Raji (cell line): ENCODE measurements around the gene LRRC42.

ENCODE experiments used
- POLR2A ChIP-seq: IDR thresholded peaks from 2 replicates; pipeline ENCODE4 v1.6.1; 2011; ENCODE audit warnings: low read depth, low read length, control low read depth; ENCODE audit not compliant: insufficient read depth

The LRRC42 gene

DNA sequence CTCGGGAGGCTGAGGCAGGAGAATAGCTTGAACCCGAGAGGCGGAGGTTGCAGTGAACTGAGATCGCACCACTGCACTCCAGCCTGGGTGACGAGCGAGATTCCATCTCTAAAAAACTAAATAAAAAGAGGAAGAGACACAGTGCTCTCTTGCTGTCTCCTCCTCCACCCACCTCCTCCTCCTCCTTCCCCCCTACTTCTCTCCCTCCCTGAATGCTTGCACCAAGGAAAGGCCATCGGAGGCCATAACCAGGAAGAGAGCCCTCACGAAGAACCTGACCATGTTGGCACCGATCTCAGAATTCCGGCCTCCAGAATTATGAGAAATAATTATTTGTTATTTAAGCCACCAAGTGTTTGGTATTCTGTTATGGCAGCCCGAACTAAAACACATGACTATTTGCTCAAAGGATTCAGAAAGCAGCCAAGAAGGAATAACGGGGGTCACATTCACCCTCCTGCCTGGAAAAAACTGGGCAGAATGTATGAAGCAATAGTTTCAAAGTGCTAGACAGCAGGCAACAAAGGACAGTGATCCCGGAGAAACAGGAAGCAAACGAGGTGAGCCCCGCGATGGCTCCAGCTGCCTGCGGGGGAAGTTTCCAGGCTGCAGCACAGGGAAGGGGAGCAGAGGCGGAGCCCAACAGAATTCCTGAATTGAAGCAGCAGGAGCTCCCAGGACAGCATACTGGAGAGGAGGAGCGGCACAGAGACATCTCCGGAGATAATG lies 36.0 kb downstream of the LRRC42 start:
- TF ChIP-seq POLR2A: no peak

DNA sequence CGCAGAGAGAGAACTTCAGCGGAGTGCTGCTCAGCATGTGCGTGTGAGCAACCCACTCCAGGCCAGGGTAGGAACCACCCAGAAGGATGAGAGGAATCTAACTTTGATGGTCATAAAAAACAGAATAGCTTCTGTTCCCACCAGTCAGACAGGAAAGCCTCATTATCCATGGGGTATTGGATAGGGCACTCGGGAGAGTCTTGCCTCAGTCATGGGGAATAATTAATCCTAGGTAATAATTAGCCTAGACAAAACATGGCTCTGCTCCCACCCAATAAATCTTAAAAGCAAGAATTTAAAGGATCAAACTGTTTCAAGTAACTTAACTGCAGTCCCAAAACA lies 36.6 kb downstream of the LRRC42 start:
- no peak for TF ChIP-seq POLR2A

DNA sequence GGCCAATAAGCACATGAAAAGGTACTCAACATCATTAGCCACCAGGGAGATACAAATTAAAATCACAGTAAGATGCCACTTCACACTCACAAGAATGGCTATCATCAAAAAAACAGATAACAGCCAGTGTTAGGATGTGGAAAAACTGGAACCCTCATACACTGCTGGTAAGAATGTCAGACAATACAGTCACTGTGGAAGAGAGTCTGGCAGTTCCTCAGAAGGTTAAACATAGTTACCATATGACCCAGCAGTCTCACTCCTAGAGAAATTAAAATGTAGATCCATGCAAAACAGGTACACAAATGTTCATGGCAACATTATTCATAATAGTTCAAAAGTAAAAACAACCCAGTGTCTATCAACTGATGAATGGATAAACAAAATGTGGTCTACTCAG lies 38.6 kb downstream of the LRRC42 start:
- TF ChIP-seq POLR2A: no peak

GRCh38 chr1:53986458-53986857 lies 40.3 kb downstream of the LRRC42 start:
- TF ChIP-seq POLR2A: no peak

DNA sequence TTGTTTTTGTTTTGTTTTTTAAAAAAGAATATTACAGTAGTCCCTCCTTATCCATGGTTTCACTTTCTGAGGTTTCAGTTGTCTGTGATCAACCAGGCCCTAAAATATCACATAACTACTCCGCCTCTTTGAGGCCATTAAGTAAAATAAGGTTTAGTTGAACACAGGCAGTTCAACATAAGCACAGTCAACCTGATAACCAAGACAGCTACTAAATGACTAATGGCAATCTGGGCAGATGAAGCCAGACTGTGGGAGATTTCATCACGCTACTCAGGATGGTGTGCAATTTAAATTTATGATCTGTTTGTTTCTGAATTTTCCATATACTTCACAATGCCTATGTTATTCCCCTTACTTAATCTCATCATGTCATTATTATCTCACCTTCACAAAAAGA lies 41.7 kb downstream of the LRRC42 start:
- no peak for TF ChIP-seq POLR2A

DNA sequence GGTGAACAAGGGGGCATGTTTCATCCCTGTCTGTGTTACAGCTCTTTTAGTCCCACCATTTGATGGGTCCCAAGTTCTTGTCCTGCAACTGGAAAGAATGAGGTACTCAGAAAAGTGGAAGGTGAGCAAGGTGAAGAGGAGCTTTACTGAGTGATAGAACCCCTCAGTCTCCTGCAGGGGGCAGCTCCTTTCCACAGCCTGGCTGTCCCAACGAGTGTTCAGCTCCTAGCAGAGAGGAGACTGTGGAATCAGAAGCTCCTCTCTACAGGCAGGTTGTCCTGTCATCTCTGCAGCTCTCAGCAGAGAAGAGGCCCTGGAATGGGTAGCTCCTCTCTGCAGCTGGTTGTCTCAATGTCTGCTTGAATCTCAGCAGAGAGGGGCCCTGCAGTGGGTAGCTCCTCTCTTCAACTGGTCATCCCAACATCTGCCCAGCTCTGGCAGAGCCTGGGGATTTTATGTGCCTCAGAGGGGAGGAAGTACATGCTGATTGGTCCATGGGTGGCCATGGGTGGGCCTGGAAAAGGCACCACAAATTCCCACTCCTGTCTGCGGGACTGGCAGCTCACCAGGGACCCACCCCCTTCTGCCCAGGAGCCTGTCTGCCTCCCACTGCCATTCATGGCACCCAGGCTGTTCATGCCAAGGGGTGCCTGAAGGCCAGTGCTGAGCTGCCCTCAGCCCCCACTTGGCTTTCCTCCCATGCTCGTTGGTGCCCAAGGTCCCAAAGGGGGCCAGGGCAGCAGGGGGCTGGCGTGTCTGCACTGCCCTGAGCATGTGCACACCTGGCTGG lies 46.1 kb downstream of the LRRC42 start:
- TF ChIP-seq POLR2A: no peak

GRCh38 chr1:53995683-53996082 lies 49.5 kb downstream of the LRRC42 start:
- no peak for TF ChIP-seq POLR2A

- no peak for TF ChIP-seq POLR2A
These were observed 52.1 kb downstream of the LRRC42 start for GRCh38 chr1:53998223-53998622.

- TF ChIP-seq POLR2A: no peak
These were observed 53.8 kb downstream of the LRRC42 start for GRCh38 chr1:53999920-54000319.

DNA sequence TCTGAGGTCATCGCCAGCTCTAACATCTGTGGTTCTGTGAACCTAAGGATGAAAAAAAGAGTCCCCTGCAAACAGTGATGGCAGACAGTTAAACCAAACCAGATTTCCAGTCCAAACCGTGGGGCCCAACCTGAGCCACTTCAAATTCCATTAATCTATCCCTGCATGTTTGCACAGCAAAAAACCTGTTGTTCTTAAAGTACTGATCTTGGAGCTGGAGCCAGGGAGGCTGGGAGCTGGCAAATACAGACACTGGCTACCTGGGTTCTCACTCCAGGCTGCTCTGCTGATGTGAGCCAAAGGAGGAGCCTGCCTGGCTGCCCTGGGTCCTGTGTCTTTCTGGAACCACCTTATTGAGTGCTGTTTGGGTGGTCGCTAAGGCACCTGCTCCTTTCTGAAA lies 55.4 kb downstream of the LRRC42 start:
- no peak for TF ChIP-seq POLR2A

DNA sequence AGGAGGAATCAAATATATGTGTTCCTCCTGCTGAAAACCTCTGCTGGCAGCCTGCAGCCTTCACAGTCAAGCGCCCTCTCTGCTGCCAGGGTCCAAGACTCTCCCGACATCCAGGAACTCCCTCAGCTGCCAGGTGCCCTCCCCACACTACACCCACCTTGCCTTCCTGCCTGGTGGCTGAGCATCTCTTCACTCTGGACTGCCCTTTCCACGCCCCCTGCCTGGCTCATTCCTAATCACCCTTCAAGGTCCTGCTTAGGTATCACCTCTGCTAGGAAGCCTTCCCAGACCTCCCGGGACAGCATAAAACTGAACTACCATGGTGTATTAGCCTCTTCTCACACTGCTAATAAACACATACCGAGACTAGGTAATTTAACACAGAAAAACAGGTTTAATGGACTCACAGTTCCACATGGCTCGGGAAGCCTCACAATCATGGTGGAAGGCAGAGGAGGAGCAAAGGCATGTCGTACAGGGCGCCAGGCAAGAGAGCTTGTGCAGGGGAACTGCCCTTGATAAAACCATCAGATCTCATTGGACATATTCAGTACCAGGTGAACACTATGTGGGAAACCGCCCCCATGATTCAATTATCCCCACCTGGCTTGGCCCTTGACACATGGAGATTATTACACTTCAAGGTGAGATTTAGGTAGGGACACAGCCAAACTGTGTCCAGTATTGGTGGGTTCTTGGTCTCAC lies 56.5 kb downstream of the LRRC42 start:
- TF ChIP-seq POLR2A: no peak

GRCh38 chr1:54003249-54003646 lies 57.1 kb downstream of the LRRC42 start:
- TF ChIP-seq POLR2A: no peak

DNA sequence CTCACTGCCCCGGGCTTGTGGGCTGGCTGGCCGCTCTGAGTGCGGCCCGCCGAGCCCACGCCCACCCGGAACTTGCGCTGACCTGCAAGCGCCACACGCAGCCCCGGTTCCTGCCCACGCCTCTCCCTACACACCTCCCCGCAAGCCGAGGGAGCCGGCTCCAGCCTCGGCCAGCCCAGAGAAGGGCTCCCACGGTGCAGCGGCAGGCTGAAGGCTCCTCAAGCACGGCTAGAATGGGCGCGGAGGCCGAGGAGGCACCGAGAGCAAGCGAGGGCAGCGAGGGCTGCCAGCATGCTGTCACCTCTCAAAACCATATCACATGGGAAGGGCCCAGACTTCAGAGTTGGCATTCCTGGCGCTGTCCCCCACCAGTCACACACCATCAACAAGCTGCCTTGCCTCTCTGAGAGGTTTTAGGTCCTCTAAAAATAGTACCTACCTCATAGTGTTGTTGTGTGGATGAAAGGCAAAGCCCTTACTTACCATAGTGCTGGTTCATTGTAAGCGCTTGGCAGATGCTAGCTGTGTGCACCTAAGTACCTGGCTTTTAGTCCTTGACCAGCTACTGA lies 58.4 kb downstream of the LRRC42 start:
- TF ChIP-seq POLR2A: no peak

- TF ChIP-seq POLR2A: no peak
These were observed 60.4 kb downstream of the LRRC42 start for GRCh38 chr1:54006508-54006907.

DNA sequence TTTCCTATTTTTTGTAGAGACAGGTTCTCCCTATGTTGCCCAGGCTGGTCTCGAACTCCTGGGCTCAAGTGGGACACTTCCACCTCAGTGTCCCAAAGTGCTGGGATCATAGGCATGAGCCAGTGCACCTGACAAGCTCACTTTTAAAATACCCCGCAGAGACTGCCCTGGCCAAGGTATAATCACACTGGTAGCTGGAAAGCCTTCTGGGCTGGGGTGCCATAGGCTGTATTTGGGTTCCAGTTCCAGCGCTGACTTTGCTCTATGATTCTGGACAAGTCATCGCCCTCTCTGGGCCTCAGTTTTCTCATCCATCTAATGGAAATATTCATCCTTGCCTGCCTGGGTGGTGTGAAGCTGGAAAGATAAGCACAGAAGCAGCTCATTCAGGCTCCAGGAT lies 61.5 kb downstream of the LRRC42 start:
- TF ChIP-seq POLR2A: no peak

GRCh38 chr1:54008876-54009275 lies 62.7 kb downstream of the LRRC42 start:
- TF ChIP-seq POLR2A: no peak

DNA sequence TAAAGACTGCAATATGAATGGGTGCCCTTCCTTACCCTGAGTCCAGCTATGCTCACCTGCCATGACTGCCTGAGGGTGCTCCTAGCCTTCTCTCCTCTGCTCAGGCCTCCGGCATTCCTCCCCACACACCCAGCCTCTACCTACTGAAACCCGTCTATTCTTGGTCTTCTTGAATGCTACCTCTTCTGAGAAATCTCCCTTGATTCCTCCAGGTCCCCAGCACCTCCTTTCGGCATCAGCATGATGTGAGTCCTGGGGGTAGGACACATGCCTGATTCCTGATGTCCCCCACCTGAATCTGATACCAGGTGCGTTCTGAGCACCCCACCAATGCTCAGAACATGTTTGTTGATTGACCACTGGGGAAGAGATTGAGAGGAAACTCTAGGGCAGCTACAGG lies 63.3 kb downstream of the LRRC42 start:
- TF ChIP-seq POLR2A: no peak
